Left renal cortex interstitium (tissue), 4 donors: ENCODE data around the gene ENDOG. TPM values are rescaled to one million over a fixed set of nuclear protein-coding genes. Genes with fewer than 3 reads are reported as not detected.
"Not testable (repeated sequence)": the region's sequence is repeated elsewhere in the genome, so short reads cannot be mapped to it uniquely, and the experiment has no call there.

Source experiments
- DNase-seq, 4 donors: peaks; one replicate each; pipeline ENCODE4 v3.0.0-alpha.2; 2013; ENCODE audit warnings: low read depth in 4 of 4, low spot score in 2 of 4, missing footprints in 1 of 4
- polyA plus RNA-seq, 4 donors: library from polyadenylated mRNA; unstranded; fragments of 120-200 nt; gene quantifications; one replicate each; pipeline ENCODE4 v1.2.1, GENCODE V29; 2013; ENCODE audit not compliant: insufficient read length in 4 of 4

The ENDOG gene
- polyA plus RNA-seq, 4 donors: 6.8 to 16.4 (median 12.6) TPM

- DNase-seq: no peak
Observed at GRCh38 chr9:128860937-128861336, 42.6 kb downstream of the ENDOG start.

- DNase-seq: no peak
Observed at GRCh38 chr9:128861501-128861900, 43.2 kb downstream of the ENDOG start.

- no peak for DNase-seq
Observed at GRCh38 chr9:128862401-128862851, 44.1 kb downstream of the ENDOG start.

- no peak for DNase-seq
Observed at GRCh38 chr9:128863647-128864046, 45.3 kb downstream of the ENDOG start.

- DNase-seq: no peak
Observed at GRCh38 chr9:128870128-128870940, 52.0 kb downstream of the ENDOG start.

GRCh38 chr9:128870941-128871265 is 52.6 kb downstream of the ENDOG start:
- not testable (repeated sequence) for DNase-seq

Other genes with a start within 250 kb of the ENDOG start
- 10 to 100 TPM; 55.5 to 95.5 (median 78.0) TPM for gene DYNC2I2, start 161.7 kb upstream of the ENDOG start, polyA plus RNA-seq
- gene SET, start 129.3 kb upstream of the ENDOG start, polyA plus RNA-seq: 100 to 1,000 TPM; 556 to 701 (median 612) TPM
- gene PKN3, start 116.0 kb upstream of the ENDOG start, polyA plus RNA-seq: 10 to 100 TPM in 3 of 4 donors, 1 to 10 TPM in 1; 6.9 to 15.6 (median 12.5) TPM
- gene ZDHHC12, start 94.4 kb upstream of the ENDOG start, polyA plus RNA-seq: 10 to 100 TPM; 15.6 to 26.2 (median 20.7) TPM
- 10 to 100 TPM; 33.5 to 43.9 (median 37.0) TPM for gene ZER1, start 46.6 kb upstream of the ENDOG start, polyA plus RNA-seq
- gene TBC1D13, start 31.2 kb upstream of the ENDOG start, polyA plus RNA-seq: 10 to 100 TPM; 35.4 to 41.7 (median 37.4) TPM
- 10 to 100 TPM; 31.8 to 52.4 (median 40.3) TPM for gene SPOUT1, start 11.3 kb downstream of the ENDOG start, polyA plus RNA-seq
- gene KYAT1, start 63.5 kb downstream of the ENDOG start, polyA plus RNA-seq: 10 to 100 TPM; 17.0 to 31.0 (median 25.5) TPM
- 10 to 100 TPM; 26.8 to 34.8 (median 30.8) TPM for gene LRRC8A, start 63.6 kb downstream of the ENDOG start, polyA plus RNA-seq
- gene PHYHD1, start 102.5 kb downstream of the ENDOG start, polyA plus RNA-seq: 10 to 100 TPM; 55.6 to 69.5 (median 62.4) TPM
- gene DOLK, start 129.1 kb downstream of the ENDOG start, polyA plus RNA-seq: 10 to 100 TPM; 14.4 to 20.0 (median 16.8) TPM
- gene NUP188, start 129.2 kb downstream of the ENDOG start, polyA plus RNA-seq: 10 to 100 TPM; 35.2 to 60.5 (median 47.4) TPM
- 100 to 1,000 TPM; 102 to 194 (median 137) TPM for gene SH3GLB2, start 209.8 kb downstream of the ENDOG start, polyA plus RNA-seq
- gene MIGA2, start 218.1 kb downstream of the ENDOG start, polyA plus RNA-seq: 10 to 100 TPM; 14.7 to 32.1 (median 24.2) TPM